GM12875 (cell line): Measurements from ENCODE around the gene PRKAR1B.

Experiments
- H3K4me3 ChIP-seq: one replicate; pipeline ENCODE4 v1.5.1; 2011; ENCODE audit warnings: low read depth, low read length, control low read depth
- TF ChIP-seq, protein P1 (sequence below): IDR thresholded peaks from 2 replicates; pipeline ENCODE4 v1.5.1; 2011; ENCODE audit warnings: low read depth, mild to moderate bottlenecking, control low read depth, inconsistent platforms, low read length, moderate library complexity, borderline replicate concordance; ENCODE audit not compliant: insufficient read depth

PRKAR1B gene

DNA sequence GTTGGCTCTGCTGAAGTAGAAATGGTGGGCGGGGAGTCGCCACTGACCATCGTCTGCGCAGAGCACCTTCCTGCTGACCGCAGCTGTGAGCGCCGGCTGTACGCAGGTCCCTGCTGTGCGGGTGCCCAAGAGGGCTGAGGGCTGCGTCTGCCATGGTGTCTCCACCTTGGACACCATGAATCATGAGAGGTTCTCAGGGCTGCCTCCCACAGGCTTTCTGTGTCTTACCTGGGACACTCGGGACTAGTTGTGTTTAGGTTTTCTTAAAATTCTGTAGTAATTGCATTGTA is 44.9 kb upstream of the PRKAR1B start:
- H3K4me3 ChIP-seq, result no peak overlapping the region
- TF ChIP-seq, protein P1, sequence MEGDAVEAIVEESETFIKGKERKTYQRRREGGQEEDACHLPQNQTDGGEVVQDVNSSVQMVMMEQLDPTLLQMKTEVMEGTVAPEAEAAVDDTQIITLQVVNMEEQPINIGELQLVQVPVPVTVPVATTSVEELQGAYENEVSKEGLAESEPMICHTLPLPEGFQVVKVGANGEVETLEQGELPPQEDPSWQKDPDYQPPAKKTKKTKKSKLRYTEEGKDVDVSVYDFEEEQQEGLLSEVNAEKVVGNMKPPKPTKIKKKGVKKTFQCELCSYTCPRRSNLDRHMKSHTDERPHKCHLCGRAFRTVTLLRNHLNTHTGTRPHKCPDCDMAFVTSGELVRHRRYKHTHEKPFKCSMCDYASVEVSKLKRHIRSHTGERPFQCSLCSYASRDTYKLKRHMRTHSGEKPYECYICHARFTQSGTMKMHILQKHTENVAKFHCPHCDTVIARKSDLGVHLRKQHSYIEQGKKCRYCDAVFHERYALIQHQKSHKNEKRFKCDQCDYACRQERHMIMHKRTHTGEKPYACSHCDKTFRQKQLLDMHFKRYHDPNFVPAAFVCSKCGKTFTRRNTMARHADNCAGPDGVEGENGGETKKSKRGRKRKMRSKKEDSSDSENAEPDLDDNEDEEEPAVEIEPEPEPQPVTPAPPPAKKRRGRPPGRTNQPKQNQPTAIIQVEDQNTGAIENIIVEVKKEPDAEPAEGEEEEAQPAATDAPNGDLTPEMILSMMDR, result no peak

DNA sequence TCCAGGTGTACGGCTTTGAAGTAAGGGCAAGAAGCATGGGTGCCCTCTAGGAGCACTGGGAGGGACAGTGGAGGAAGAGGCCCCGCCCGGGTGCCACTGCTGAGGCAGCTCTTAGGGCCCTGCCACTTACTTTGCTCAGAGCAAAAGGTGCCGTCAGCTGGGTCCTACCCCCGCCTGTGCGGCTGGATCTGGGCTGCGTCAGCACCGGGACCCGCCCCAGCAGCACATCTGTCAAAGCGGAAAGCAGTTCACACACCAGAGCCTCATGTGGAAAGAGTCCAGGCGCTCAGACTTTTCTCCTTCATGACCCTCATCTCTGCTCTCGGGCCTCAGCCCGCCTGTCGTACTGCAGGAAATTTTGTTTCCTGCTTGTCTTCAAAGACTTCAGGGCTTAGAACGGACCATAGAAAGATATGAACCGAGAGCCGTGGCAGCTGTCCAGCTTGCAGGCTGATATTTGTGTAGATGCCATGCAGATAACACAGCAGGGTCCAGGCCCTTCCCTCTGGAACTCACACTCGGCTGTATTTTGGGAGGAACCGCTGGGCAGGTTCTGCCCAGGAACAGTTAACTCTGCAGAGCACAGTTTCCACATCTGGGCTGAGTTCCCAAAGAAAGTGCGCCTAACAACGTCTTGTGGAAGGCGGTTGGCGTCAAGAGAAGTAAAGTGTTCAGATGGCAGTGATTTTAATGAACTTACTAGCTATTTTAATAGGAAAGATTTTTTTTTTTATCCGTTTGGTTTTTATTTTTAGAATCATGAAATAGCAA is 44.3 kb upstream of the PRKAR1B start:
- TF ChIP-seq, protein P1, result no peak
- no peak overlapping the region for H3K4me3 ChIP-seq

DNA sequence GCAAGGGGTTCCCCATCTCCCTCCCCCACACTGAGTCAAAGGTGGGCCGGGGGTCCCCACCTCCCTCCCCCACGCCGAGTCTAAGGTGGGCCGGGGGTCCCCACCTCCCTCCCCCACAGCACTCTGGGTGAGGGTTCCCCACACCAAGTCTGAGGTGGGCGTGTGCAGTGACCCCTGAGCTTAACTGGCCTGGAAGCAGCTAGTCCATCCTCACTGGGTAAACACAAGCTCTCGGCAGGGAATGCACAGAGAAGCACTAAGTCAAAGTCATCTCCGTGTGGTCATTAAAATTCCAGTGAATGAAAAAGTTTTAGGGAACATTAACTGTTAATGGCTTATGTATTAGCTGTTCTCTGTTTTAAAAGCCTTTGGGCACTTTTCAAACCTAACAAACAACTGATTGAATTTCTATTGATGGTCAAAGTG is 43.7 kb upstream of the PRKAR1B start:
- H3K4me3 ChIP-seq, result no peak overlapping the region
- TF ChIP-seq, protein P1, result no peak

DNA sequence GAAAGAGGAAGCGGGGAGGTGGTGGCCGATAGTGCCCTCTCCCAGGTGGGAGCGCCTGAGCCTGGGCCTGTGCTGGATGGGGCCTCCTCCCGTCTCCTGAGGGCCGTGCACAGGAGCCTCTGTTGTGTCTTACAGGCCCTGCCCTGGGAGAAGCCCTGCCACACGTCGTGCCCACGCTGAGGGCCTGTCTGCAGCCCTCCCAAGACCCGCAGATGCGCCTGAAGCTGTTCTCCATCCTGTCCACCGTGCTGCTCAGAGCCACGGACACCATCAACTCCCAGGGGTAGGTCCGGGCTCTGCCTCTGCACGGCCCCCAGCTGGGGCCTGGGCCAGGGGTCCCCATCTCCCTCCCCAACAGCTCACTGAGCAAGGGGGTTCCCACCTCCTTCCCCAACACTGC is 43.3 kb upstream of the PRKAR1B start:
- TF ChIP-seq, protein P1, result no peak
- no peak overlapping the region for H3K4me3 ChIP-seq

DNA sequence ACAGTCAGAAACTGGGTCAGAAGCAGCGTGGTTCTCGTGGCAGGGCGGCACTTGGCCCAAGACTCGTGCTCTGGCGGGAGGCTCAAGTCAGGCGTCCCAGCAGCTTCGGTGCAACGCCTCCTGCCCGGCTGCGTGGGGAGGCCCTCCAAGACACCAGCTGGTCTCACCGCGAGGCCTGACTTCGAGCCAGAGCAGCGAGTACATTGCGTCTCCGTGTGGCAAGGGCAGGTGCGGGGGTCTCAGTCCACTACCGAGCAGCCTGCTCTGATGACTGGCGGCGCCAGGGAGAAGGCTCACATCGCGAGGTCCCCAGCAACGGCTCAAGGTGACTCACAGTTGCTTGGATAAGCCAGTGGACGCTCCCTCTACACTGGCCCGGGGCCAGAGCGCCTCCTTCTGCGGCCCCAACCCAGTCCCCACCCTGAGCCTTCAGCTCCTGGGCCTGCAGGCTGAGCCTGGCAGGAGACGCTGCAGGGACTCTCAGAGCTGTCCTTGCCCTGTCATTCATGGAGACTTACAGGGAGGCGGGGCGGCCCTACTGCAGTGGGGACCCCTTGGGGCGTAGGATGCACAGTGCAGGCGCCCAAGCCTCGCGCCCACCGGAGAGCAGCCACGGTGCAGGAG is 41.9 kb upstream of the PRKAR1B start:
- H3K4me3 ChIP-seq, result no peak overlapping the region
- TF ChIP-seq, protein P1, result no peak

DNA sequence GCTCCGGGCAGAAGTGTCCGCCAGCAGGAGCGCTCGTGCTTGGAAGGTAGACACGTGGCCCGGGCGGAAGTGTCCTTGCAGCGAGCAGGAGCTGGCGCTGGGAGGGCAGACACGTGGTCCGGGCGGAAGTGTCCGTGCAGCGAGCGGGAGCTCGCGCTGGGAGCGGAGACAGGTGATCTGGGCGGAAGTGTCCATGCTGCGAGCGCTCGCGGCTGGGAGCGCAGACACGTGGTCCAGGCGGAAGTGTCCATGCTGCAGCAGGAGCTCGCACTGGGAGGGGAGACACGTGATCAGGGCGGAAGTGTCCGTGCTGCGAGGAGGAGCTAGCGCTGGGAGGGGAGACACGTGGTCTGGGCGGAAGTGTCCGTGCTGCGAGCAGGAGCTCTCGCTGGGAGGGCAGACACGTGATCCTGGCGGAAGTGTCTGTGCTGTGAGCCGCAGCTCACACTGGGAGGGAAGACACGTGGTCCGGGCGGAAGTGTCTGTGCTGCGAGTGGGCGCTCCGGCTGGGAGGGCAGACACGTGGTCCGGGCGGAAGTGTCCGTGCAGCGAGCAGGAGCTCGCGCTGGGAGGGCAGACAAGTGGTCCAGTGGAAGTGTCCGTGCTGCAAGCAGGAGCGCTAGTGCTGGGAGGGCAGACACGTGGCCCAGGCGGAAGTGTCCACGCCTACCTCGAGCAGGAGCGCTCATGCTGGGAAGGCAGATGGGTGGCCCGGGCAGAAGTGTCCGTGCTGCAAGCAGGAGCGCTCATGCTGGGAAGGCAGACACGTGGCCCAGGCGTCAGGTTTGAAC is 41.1 kb upstream of the PRKAR1B start:
- TF ChIP-seq, protein P1, result no peak

DNA sequence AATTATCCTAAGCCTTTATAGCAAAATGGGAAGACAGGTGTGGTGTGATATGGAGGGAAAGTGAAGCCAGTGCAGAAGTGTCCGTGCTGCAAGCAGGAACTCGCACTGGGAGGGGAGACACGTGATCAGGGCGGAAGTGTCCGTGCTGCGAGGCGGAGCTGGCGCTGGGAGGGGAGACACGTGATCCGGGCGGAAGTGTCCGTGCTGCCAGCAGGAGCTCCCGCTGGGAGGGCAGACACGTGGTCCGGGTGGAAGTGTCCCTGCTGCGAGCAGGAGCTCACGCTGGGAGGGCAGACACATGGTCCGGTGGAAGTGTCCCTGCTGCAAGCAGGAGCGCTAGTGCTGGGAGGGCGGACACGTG is 40.5 kb upstream of the PRKAR1B start:
- TF ChIP-seq, protein P1, result no peak
- no peak overlapping the region for H3K4me3 ChIP-seq

More for the DNA sequence above, 41.1 kb upstream of the PRKAR1B start:
- H3K4me3 ChIP-seq, result no peak overlapping the region
